HG02970 (cell line): ENCODE results near the gene LIN28B.
"Not testable (repeated sequence)": the region's sequence is repeated elsewhere in the genome, so short reads cannot be mapped to it uniquely, and the experiment has no call there.

Source experiments
- ATAC-seq: cut with Tn5 transposase; IDR thresholded peaks from one replicate; pipeline ENCODE4 v1.9.1; 2021; ENCODE audit warnings: mild to moderate bottlenecking, moderate library complexity, moderate number of reproducible peaks; ENCODE audit not compliant: unreplicated experiment, low FRiP score

The LIN28B gene

GRCh38 chr6:105005451-105005850 is 48.5 kb downstream of the LIN28B start:
- ATAC-seq = no peak

GRCh38 chr6:105013459-105013858 is 56.6 kb downstream of the LIN28B start:
- not testable (repeated sequence) for ATAC-seq

GRCh38 chr6:105014448-105014847 is 57.5 kb downstream of the LIN28B start:
- ATAC-seq = no peak

- ATAC-seq = no peak
These were observed 58.0 kb downstream of the LIN28B start for GRCh38 chr6:105014954-105015353.

GRCh38 chr6:105015482-105015881 is 58.6 kb downstream of the LIN28B start:
- no peak for ATAC-seq

GRCh38 chr6:105019285-105019684 is 62.4 kb downstream of the LIN28B start:
- no peak for ATAC-seq

GRCh38 chr6:105021399-105021798 is 64.5 kb downstream of the LIN28B start:
- ATAC-seq = no peak

- no peak for ATAC-seq
These were observed 65.5 kb downstream of the LIN28B start for GRCh38 chr6:105022416-105022815.

- no peak for ATAC-seq
These were observed 67.9 kb downstream of the LIN28B start for GRCh38 chr6:105024803-105025202.

GRCh38 chr6:105028898-105029297 is 72.0 kb downstream of the LIN28B start:
- ATAC-seq = no peak

- no peak for ATAC-seq
These were observed 72.7 kb downstream of the LIN28B start for GRCh38 chr6:105029581-105029980.

GRCh38 chr6:105034470-105034869 is 77.6 kb downstream of the LIN28B start:
- ATAC-seq = no peak

- no peak for ATAC-seq
These were observed 78.4 kb downstream of the LIN28B start for GRCh38 chr6:105035299-105035698.

GRCh38 chr6:105036351-105036750 is 79.4 kb downstream of the LIN28B start:
- no peak for ATAC-seq

GRCh38 chr6:105038259-105038658 is 81.4 kb downstream of the LIN28B start:
- ATAC-seq = no peak

GRCh38 chr6:105041880-105042279 is 85.0 kb downstream of the LIN28B start:
- no peak for ATAC-seq

- ATAC-seq = no peak
These were observed 85.7 kb downstream of the LIN28B start for GRCh38 chr6:105042648-105043047.

- ATAC-seq = no peak
These were observed 87.1 kb downstream of the LIN28B start for GRCh38 chr6:105043979-105044378.

- ATAC-seq = no peak
These were observed 88.6 kb downstream of the LIN28B start for GRCh38 chr6:105045526-105045925.

GRCh38 chr6:105051941-105052471 is 95.1 kb downstream of the LIN28B start:
- no peak for ATAC-seq

- ATAC-seq = no peak
These were observed 99.7 kb downstream of the LIN28B start for GRCh38 chr6:105056646-105057045.

- ATAC-seq = no peak
These were observed 100.3 kb downstream of the LIN28B start for GRCh38 chr6:105057160-105057559.

GRCh38 chr6:105058316-105058715 is 101.4 kb downstream of the LIN28B start:
- no peak for ATAC-seq
